ENCODE results near the gene CPM.

GRCh38 chr12:68864604-68865003 is 68.4 kb downstream of the CPM start:
- TF ChIP-seq CTCF (IDR thresholded peaks at IDR 0.05; ENCODE audit: insufficient read depth, low read length, poor library complexity, severe bottlenecking) (no peak), EZH2phosphoT487 (conservative IDR thresholded peaks at IDR 0.05; ENCODE audit: low read length) (no peak)

Measured in SU-DHL-6 (cell line).